ENCODE data around the gene LRRC42. TPM values are rescaled to one million over a fixed set of nuclear protein-coding genes. Genes with fewer than 3 reads are reported as not detected.

LRRC42 gene
- total and polyA plus RNA-seq, 7 experiments from 2014 or later: 6.2 to 20.3 (median 7.8) TPM

DNA sequence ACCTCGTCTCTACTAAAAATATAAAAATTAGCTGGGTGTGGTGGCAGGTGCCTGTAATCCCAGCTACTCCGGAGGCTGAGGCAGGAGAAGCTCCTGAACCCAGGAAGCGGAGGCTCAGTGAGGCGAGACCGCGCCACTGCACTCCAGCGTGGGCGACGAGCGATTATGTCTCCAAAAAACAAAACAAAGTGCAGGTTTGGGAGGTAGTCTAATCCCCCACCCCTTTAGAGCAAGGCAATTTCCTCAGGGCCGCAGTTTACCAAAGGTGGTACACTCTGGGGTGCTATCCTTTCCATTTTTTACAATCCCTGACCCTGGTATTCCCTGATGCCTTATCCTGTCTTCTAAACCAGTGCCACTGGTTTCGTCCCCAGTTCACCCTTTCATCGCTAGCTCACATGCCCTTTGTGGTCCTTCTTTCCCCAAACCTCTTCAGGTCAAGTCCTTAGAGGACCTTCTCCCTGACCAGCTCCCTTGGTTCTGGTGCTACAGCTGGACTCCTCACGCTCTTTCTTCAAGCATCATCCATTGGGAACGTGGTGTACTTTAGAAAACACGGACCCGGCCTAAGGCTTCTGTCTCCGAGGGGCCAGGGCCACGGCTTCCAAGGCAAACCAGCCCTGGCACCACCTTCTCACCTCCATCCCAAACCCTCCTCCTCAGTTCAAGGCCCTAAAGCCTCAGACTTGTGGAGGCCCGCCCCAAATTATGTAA is 1.5 kb upstream of the LRRC42 start:
- Mint-ChIP-seq H3K27ac (peak overlapping the region; percentile 83 to 96 (median 93)), H3K9me3 (no peaks in the 10 kb centered on the region), H3K27me3 (no peaks in the 10 kb centered on the region), H3K4me3 (peak overlapping the region; percentile 91 to 97 (median 96)), H3K36me3 (peaks cover 0 to 20% (median 0%) of the 10 kb centered on the region in 5 donors), H3K4me1 (peaks cover 35 to 61% (median 58%) of the 10 kb centered on the region in 7 donors)
- H3K27me3 ChIP-seq (ENCODE audit: control insufficient read depth in 2 of 2, insufficient read depth in 2 of 2, low read length in 2 of 2): no peaks in the 10 kb centered on the region
- ChIA-PET CTCF (interaction anchor here (0.6 to 2.3 kb wide), 5 partner anchors 8 to 96 kb away, joined by 3 to 10 read pairs (median 5); partner anchors contain the start of gene YIPF1), POLR2A (interaction anchor here (0.7 to 2.4 kb wide), 13 partner anchors 10 to 856 kb away, joined by 3 to 21 read pairs (median 4); partner anchors contain the start of genes TCEANC2, TMEM59, TTC22 and YIPF1)
- H3K27ac ChIP-seq (ENCODE audit: low read depth, low read length): peak overlapping the region; percentile 83
- intact Hi-C loops (cut with micrococcal nuclease): loop anchor here (1.0 to 10.0 kb wide), 12 partner anchors 26 to 1887 kb away; partner anchors contain the start of genes TCEANC2 (in 2 of the 2), TMEM59 (in 2 of the 2), BTF3L4 (in 1 of the 2) and CC2D1B (in 1 of the 2)
- no peak for DNase-seq
- H3K4me3 ChIP-seq (ENCODE audit: low read length): peak overlapping the region; percentile 70
- ATAC-seq: no peak
- H3K36me3 ChIP-seq (ENCODE audit: control insufficient read depth in 2 of 3, insufficient read depth in 3 of 3, low read length in 3 of 3): no peaks in the 10 kb centered on the region
- peaks cover 17 to 30% of the 10 kb centered on the region in 2 donors for H3K4me1 ChIP-seq (ENCODE audit: control insufficient read depth in 2 of 2, insufficient read depth in 2 of 2, low read length in 2 of 2)
- H3K9me3 ChIP-seq (ENCODE audit: control insufficient read depth in 2 of 3, low read length in 3 of 3): no peaks in the 10 kb centered on the region

DNA sequence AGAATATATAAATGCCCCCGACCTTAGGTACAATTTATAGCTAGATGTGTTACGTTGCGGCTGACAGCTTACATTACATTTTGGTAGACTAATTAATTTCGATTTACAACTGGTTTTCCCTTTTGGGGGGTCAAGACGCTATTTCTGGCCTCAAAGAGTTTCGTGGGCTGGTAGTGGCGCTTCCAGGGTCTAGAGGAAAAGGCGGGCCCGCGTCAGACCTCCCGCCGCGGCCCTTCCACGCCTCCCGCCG is 1.0 kb upstream of the LRRC42 start:
- intact Hi-C loops (cut with micrococcal nuclease): loop anchor here (1.0 to 10.0 kb wide), 12 partner anchors 26 to 1888 kb away; partner anchors contain the start of genes TCEANC2 (in 2 of the 2), TMEM59 (in 2 of the 2), BTF3L4 (in 1 of the 2) and CC2D1B (in 1 of the 2)
- ATAC-seq: no peak
- H3K4me3 Mint-ChIP-seq: peak overlapping the region; percentile 91 to 97 (median 96)

DNA sequence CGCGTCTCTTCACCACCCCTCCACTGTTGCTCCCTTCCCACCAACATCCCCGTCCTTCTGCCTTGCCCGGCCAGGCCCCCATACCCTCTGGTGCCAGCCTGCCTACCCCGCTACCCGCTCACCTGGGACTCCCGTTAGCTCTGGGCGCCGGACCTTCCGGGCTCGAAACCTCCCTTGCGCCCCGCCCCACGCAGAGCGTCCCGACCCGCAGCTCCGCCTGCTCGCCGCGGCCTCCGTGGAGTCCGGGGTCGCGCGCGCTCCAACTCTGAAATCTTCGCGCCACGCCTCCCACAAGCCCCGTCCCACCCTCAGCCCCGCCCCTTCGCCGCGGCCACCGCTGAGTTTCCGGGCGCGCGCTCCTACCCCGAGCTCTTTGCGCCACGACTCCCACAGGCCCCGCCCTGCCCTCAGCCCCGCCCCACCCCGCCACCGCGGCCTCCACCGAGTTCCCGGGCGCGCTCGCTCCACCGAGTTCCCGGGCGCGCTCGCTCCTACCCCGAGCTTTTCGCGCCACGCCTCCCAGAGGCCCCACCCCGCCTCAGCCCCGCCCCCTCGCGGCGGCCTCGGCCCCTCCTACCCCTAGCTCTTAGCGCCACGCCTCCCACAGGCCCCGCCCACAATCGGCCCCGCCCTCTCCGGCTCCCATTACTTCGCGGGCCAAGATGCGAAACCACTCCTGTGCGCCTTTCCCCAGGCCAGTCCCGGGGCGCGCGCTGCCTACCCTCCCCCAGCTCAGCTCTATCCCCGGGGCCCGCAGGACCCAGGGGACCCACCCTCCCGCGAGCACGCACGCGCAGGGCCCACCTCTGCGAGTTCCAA is 508 bp upstream of the LRRC42 start, which contains the start of gene IFT25:
Gene IFT25 (minus strand): TSS at position 267 of the 819 bp plus-strand sequence. CDS start 5,617 bp downstream, outside the sequence.
- Mint-ChIP-seq H3K9me3 (no peaks in the 10 kb centered on the region), H3K4me3 (peak within 1 kb of the TSS; percentile 91 to 97 (median 96)), H3K36me3 (peaks cover 0 to 15% (median 0%) of the 10 kb centered on the region in 5 donors), H3K27me3 (no peaks in the 10 kb centered on the region), H3K4me1 (peaks cover 33 to 64% (median 56%) of the 10 kb centered on the region in 7 donors), H3K27ac (peak within 1 kb of the TSS; percentile 83 to 96 (median 93))
- Histone ChIP-seq H3K36me3 (ENCODE audit: control insufficient read depth in 2 of 3, insufficient read depth in 3 of 3, low read length in 3 of 3) (no peaks in the 10 kb centered on the region), H3K4me1 (ENCODE audit: control insufficient read depth in 2 of 2, insufficient read depth in 2 of 2, low read length in 2 of 2) (peaks cover 17 to 30% of the 10 kb centered on the region in 2 donors), H3K4me3 (ENCODE audit: low read length) (peak within 1 kb of the TSS; percentile 70), H3K27ac (ENCODE audit: low read depth, low read length) (peak within 1 kb of the TSS; percentile 83), H3K9me3 (ENCODE audit: control insufficient read depth in 2 of 3, low read length in 3 of 3) (no peaks in the 10 kb centered on the region), H3K27me3 (ENCODE audit: control insufficient read depth in 2 of 2, insufficient read depth in 2 of 2, low read length in 2 of 2) (no peaks in the 10 kb centered on the region)
- POLR2A ChIA-PET: interaction anchor here (0.6 to 2.4 kb wide), 18 partner anchors 8 to 855 kb away, joined by 3 to 21 read pairs (median 4); partner anchors contain the start of genes TCEANC2, TMEM59, TTC22 and YIPF1
- DNase-seq: peak; percentile 96 to 100 (median 99)
- intact Hi-C loops (cut with micrococcal nuclease): loop anchor here (1.0 to 10.0 kb wide), 20 partner anchors 14 to 1889 kb away; partner anchors contain the start of genes BTF3L4 (in 2 of the 2), NDC1 (in 2 of the 2), SSBP3 (in 2 of the 2) and TCEANC2 (in 2 of the 2)
- ATAC-seq: peak; percentile 92
- CTCF ChIA-PET: interaction anchor here (1.4 to 2.3 kb wide), 3 partner anchors 9 to 85 kb away, joined by 5 to 10 read pairs (median 8); no protein-coding TSS in a partner anchor

More for the DNA sequence above, 1.0 kb upstream of the LRRC42 start:
- H3K36me3 ChIP-seq (ENCODE audit: control insufficient read depth in 2 of 3, insufficient read depth in 3 of 3, low read length in 3 of 3): no peaks in the 10 kb centered on the region
- no peaks in the 10 kb centered on the region for H3K9me3 ChIP-seq (ENCODE audit: control insufficient read depth in 2 of 3, low read length in 3 of 3)
- Mint-ChIP-seq H3K36me3 (peaks cover 0 to 16% (median 0%) of the 10 kb centered on the region in 5 donors), H3K9me3 (no peaks in the 10 kb centered on the region), H3K27ac (peak overlapping the region; percentile 83 to 96 (median 93)), H3K4me1 (peaks cover 35 to 65% (median 58%) of the 10 kb centered on the region in 7 donors), H3K27me3 (no peaks in the 10 kb centered on the region)
- ChIA-PET CTCF (interaction anchor here (1.1 to 2.3 kb wide), 4 partner anchors 8 to 85 kb away, joined by 4 to 10 read pairs (median 6); partner anchors contain the start of gene YIPF1), POLR2A (interaction anchor here (0.7 to 2.4 kb wide), 14 partner anchors 8 to 856 kb away, joined by 3 to 21 read pairs (median 4); partner anchors contain the start of genes TCEANC2, TMEM59, TTC22 and YIPF1)
- H3K4me1 ChIP-seq (ENCODE audit: control insufficient read depth in 2 of 2, insufficient read depth in 2 of 2, low read length in 2 of 2): peaks cover 17 to 30% of the 10 kb centered on the region in 2 donors
- DNase-seq: peak in 1 of 9 donors; percentile 20
- no peaks in the 10 kb centered on the region for H3K27me3 ChIP-seq (ENCODE audit: control insufficient read depth in 2 of 2, insufficient read depth in 2 of 2, low read length in 2 of 2)
- H3K4me3 ChIP-seq (ENCODE audit: low read length): peak overlapping the region; percentile 70
- peak overlapping the region; percentile 83 for H3K27ac ChIP-seq (ENCODE audit: low read depth, low read length)

DNA sequence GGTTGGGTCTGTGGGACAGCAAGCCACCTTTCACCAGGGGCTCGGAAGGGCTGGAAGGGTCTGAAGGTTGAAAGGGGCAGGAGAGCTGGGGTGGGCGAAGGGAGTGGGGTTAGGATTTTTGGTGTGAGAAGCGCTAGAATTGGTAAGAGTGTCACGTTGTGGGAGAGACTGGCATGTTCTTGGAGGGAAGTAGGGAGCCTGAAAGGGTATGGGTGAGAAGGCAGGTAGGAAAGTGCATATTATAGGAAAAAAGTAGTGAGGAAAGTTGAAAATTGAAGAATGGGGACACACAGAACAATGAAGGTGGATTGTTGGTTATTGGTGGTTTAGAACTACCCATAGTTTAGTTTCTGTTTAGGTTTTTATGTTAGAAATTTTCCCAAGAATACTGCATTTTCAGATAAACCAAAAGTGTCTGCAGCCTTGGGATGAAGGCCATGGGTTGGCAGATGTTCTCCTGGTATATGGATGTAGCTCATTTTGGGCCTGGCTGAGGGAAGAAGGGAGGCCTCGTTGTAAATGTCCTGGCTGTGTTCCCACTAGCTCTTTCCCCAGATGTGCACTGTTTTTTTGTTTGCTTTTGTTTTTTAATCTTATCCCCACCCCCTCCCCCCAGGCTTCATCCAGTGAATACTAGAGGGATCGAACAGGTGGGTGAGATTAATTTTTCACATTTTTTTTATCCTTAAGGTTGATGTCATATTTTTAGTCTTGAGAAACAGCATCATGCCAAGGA is 1.2 kb downstream of the LRRC42 start:
- Histone ChIP-seq H3K9me3 (ENCODE audit: control insufficient read depth in 2 of 3, low read length in 3 of 3) (no peaks in the 10 kb centered on the region), H3K27me3 (ENCODE audit: control insufficient read depth in 2 of 2, insufficient read depth in 2 of 2, low read length in 2 of 2) (no peaks in the 10 kb centered on the region), H3K4me1 (ENCODE audit: control insufficient read depth in 2 of 2, insufficient read depth in 2 of 2, low read length in 2 of 2) (peaks cover 17 to 27% of the 10 kb centered on the region in 2 donors), H3K4me3 (ENCODE audit: low read length) (peak overlapping the region; percentile 55), H3K36me3 (ENCODE audit: control insufficient read depth in 2 of 3, insufficient read depth in 3 of 3, low read length in 3 of 3) (peaks cover 0 to 7% (median 0%) of the 10 kb centered on the region in 3 experiments), H3K27ac (ENCODE audit: low read depth, low read length) (peak overlapping the region; percentile 83)
- DNase-seq (no peak), ATAC-seq (no peak)
- Mint-ChIP-seq H3K27me3 (no peaks in the 10 kb centered on the region), H3K9me3 (no peaks in the 10 kb centered on the region), H3K4me1 (peaks cover 34 to 60% (median 55%) of the 10 kb centered on the region in 7 donors), H3K36me3 (peaks cover under 1 to 15% (median 2%) of the 10 kb centered on the region in 5 donors), H3K4me3 (peak overlapping the region; percentile 78 to 97 (median 90)), H3K27ac (peak overlapping the region in 8 of 9 donors; percentile 65 to 91 (median 81))
- POLR2A ChIA-PET: interaction anchor here (0.6 to 0.7 kb wide), 2 partner anchors 11 to 86 kb away, joined by 3 to 4 read pairs; no protein-coding TSS in a partner anchor
- CTCF ChIA-PET: interaction anchor here (0.6 to 4.5 kb wide), 7 partner anchors 7 to 98 kb away, joined by 3 to 56 read pairs (median 4); no protein-coding TSS in a partner anchor
- intact Hi-C loops (cut with micrococcal nuclease): loop anchor here (2.0 to 10.0 kb wide), 10 partner anchors 459 to 1891 kb away; partner anchors contain the start of genes BTF3L4 (in 2 of the 2), SSBP3 (in 2 of the 2), MAGOH (in 1 of the 2) and TTC22 (in 1 of the 2)

DNA sequence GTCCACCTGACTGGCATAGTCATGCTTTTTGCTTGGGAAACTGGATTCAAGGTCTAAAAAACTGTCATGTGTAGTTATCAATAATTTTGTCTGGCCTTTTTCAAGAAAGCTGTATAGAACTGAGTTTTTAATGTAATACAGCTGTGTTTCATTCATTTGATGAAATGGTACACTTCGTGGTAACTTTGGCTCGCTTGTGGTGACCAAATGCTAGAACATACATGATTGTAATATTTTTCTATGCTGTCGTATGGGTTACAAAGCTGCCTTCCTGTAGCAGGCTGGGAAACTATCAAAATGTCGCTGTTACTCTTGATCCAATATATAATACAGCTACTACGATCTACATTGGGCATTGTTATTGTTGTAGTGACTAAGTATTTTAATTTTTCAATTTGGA is 2.1 kb downstream of the LRRC42 start:
- no peak overlapping the region for H3K27ac ChIP-seq (ENCODE audit: low read depth, low read length)
- Mint-ChIP-seq H3K36me3 (peaks cover 3 to 15% (median 11%) of the 10 kb centered on the region in 5 donors), H3K4me1 (peaks cover 26 to 52% (median 48%) of the 10 kb centered on the region in 7 donors), H3K27me3 (no peaks in the 10 kb centered on the region), H3K27ac (peak overlapping the region in 5 of 9 donors; percentile 6 to 70 (median 42)), H3K4me3 (peak overlapping the region in 6 of 10 donors; percentile 25 to 97 (median 72)), H3K9me3 (no peaks in the 10 kb centered on the region)
- POLR2A ChIA-PET: interaction anchor here (0.6 kb wide), 1 partner anchor 12 kb away, joined by 4 read pairs; no protein-coding TSS in a partner anchor
- no peak overlapping the region for H3K4me3 ChIP-seq (ENCODE audit: low read length)
- no peak for ATAC-seq
- intact Hi-C loops (cut with micrococcal nuclease): loop anchor here (5.0 to 10.0 kb wide), 7 partner anchors 539 to 1891 kb away; partner anchors contain the start of genes BTF3L4 (in 1 of the 2), MAGOH (in 1 of the 2), TTC22 (in 1 of the 2) and TTC4 (in 1 of the 2)
- peaks cover 17 to 19% of the 10 kb centered on the region in 2 donors for H3K4me1 ChIP-seq (ENCODE audit: control insufficient read depth in 2 of 2, insufficient read depth in 2 of 2, low read length in 2 of 2)
- no peaks in the 10 kb centered on the region for H3K9me3 ChIP-seq (ENCODE audit: control insufficient read depth in 2 of 3, low read length in 3 of 3)
- no peak for DNase-seq
- H3K27me3 ChIP-seq (ENCODE audit: control insufficient read depth in 2 of 2, insufficient read depth in 2 of 2, low read length in 2 of 2): no peaks in the 10 kb centered on the region
- peaks cover 0 to 16% (median 0%) of the 10 kb centered on the region in 3 experiments for H3K36me3 ChIP-seq (ENCODE audit: control insufficient read depth in 2 of 3, insufficient read depth in 3 of 3, low read length in 3 of 3)
- CTCF ChIA-PET: interaction anchor here (0.9 to 4.5 kb wide), 6 partner anchors 8 to 91 kb away, joined by 3 to 56 read pairs (median 4); no protein-coding TSS in a partner anchor
